GM18508 (cell line): ENCODE data around the gene CLTCL1.
"Not testable (repeated sequence)": the region's sequence is repeated elsewhere in the genome, so short reads cannot be mapped to it uniquely, and the experiment has no call there.

Experiments used
- ATAC-seq: cut with Tn5 transposase; IDR thresholded peaks from one replicate; pipeline ENCODE4 v1.9.1; 2021; ENCODE audit warnings: moderate number of reproducible peaks; ENCODE audit not compliant: insufficient read depth, unreplicated experiment

Gene CLTCL1

GRCh38 chr22:19291580-19292457, at the start of gene CLTCL1:
Gene CLTCL1, minus strand, starts transcription at chr22:19291719. Its CDS starts 78 bp downstream, at chr22:19291641.
- no peak for ATAC-seq

- no peak for ATAC-seq
Observed at GRCh38 chr22:19337137-19337536, 45.6 kb upstream of the CLTCL1 start.

- ATAC-seq, result no peak
Observed at GRCh38 chr22:19336133-19337075, 44.9 kb upstream of the CLTCL1 start.

- ATAC-seq, result no peak
Observed at GRCh38 chr22:19331975-19332374, 40.5 kb upstream of the CLTCL1 start.

GRCh38 chr22:19331474-19331873, 40.0 kb upstream of the CLTCL1 start:
- ATAC-seq, result no peak

GRCh38 chr22:19330865-19331418, 39.4 kb upstream of the CLTCL1 start:
- no peak for ATAC-seq

GRCh38 chr22:19330205-19330604, 38.7 kb upstream of the CLTCL1 start:
- not testable (repeated sequence) for ATAC-seq

GRCh38 chr22:19329454-19329853, 37.9 kb upstream of the CLTCL1 start:
- no peak for ATAC-seq

- ATAC-seq, result no peak
Observed at GRCh38 chr22:19325296-19325948, 33.9 kb upstream of the CLTCL1 start.

- not testable (repeated sequence) for ATAC-seq
Observed at GRCh38 chr22:19323420-19323819, 31.9 kb upstream of the CLTCL1 start.

- no peak for ATAC-seq
Observed at GRCh38 chr22:19321757-19322156, 30.2 kb upstream of the CLTCL1 start.

GRCh38 chr22:19320136-19320535, 28.6 kb upstream of the CLTCL1 start:
- not testable (repeated sequence) for ATAC-seq

- no peak for ATAC-seq
Observed at GRCh38 chr22:19319281-19319680, 27.8 kb upstream of the CLTCL1 start.

- ATAC-seq, result no peak
Observed at GRCh38 chr22:19317865-19318264, 26.3 kb upstream of the CLTCL1 start.

GRCh38 chr22:19307872-19308271, 16.4 kb upstream of the CLTCL1 start:
- ATAC-seq, result no peak

GRCh38 chr22:19306535-19306934, 15.0 kb upstream of the CLTCL1 start:
- not testable (repeated sequence) for ATAC-seq

- ATAC-seq, result no peak
Observed at GRCh38 chr22:19304547-19304946, 13.0 kb upstream of the CLTCL1 start.

- no peak for ATAC-seq
Observed at GRCh38 chr22:19303785-19304184, 12.3 kb upstream of the CLTCL1 start.

- no peak for ATAC-seq
Observed at GRCh38 chr22:19295733-19296132, 4.2 kb upstream of the CLTCL1 start.
